Stomach (tissue), 4 donors: Measurements from ENCODE around the gene DHX32.

Source experiments
- POLR2A ChIP-seq, 4 donors: fragments of 450-650 bp; IDR thresholded peaks; one replicate each; pipeline ENCODE4 v1.6.1; 2016; ENCODE audit warnings: antibody characterized with exemption in 4 of 4, control low read depth in 2 of 4, mild to moderate bottlenecking in 1 of 4, moderate library complexity in 1 of 4
- TF ChIP-seq, protein P1 (sequence below), 7 experiments: fragments of 450-650 bp in 4 of 7; fragments of 200-600 bp in 3 of 7; sonication (generic) in 3 of 7; IDR thresholded peaks; one replicate each; pipeline ENCODE4 v1.5.1; 2016 to 2019; ENCODE audit warnings: antibody characterized with exemption in 7 of 7, control low read depth in 2 of 7, mild to moderate bottlenecking in 1 of 7

DNA sequence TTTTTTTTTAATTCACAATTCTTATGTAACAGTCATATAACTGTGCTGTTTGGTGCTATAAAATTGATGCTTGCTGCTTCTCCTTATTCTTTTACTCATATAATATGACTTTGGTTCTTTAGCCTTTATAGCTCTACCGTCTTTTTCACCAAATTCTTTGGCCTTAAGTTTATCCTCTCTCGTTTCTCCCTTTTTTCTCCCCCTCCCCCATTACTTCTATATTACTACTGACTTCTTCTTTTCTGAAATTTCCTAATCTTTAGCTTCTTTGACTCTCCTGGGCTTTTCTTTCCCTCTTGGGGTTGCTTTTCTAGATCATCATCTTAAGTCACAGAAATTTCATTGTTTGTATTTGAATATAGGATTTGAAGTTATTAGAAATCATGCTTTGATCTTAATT lies 54.0 kb downstream of the DHX32 start:
- TF ChIP-seq POLR2A (IDR thresholded peaks at IDR 0.05) = no peak
- TF ChIP-seq, protein P1, sequence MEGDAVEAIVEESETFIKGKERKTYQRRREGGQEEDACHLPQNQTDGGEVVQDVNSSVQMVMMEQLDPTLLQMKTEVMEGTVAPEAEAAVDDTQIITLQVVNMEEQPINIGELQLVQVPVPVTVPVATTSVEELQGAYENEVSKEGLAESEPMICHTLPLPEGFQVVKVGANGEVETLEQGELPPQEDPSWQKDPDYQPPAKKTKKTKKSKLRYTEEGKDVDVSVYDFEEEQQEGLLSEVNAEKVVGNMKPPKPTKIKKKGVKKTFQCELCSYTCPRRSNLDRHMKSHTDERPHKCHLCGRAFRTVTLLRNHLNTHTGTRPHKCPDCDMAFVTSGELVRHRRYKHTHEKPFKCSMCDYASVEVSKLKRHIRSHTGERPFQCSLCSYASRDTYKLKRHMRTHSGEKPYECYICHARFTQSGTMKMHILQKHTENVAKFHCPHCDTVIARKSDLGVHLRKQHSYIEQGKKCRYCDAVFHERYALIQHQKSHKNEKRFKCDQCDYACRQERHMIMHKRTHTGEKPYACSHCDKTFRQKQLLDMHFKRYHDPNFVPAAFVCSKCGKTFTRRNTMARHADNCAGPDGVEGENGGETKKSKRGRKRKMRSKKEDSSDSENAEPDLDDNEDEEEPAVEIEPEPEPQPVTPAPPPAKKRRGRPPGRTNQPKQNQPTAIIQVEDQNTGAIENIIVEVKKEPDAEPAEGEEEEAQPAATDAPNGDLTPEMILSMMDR (IDR thresholded peaks at IDR 0.05) = no peak
